Left colon (tissue), 2 donors: Measurements from ENCODE around the gene MORC2. TPM values are rescaled to one million over a fixed set of nuclear protein-coding genes. Genes with fewer than 3 reads are reported as not detected.
A peak's percentile ranks its signal among the peaks of the same experiment; 100 is the strongest.

Source experiments
- ATAC-seq: fragments of 200-7000 bp; cut with Tn5 transposase; one replicate; pipeline ENCODE4 v1.9.1; 2020; ENCODE audit warnings: mild to moderate bottlenecking, moderate library complexity
- DNase-seq, 2 donors: peaks; one replicate each; pipeline ENCODE4 v3.0.0-alpha.2; 2020
- intact Hi-C, 2 donors: fragments of 100-400 bp; cut with DNase I in 1 of 2; cut with micrococcal nuclease in 1 of 2; formaldehyde crosslinking; loops; one replicate each; pipeline versions ENCODE4 v1.11.2 to v1.14.0; 2022; cut with DNase I, micrococcal nuclease
- long read RNA-seq: library from polyadenylated mRNA; unstranded; transcript quantifications from one replicate; pipeline ENCODE4 v2.0.0, GENCODE V29; 2021
- total RNA-seq, 2 donors: library from RNA; stranded (reverse); fragmentation: NEBNext Ultra II Directional; extraction: Animal tissue kit (Norgen Biotek cat#: 25700); gene quantifications; one replicate each; pipeline ENCODE4 v1.2.1, GENCODE V29; 2021
- donor health status: DM: no; HTN: no; CAD: no.
- donor health status: DM: yes; HTN: yes; CAD: no.

Gene MORC2
- 10 to 100 TPM; 17.7 to 21.1 TPM for total RNA-seq
- long read RNA-seq, full-length matches to known transcripts = 2 of 11 reads
- long read RNA-seq, partial matches to known transcripts = 2 of 11 reads
- long read RNA-seq, other reads (novel, unspliced or antisense) = 7 of 11 reads

DNA sequence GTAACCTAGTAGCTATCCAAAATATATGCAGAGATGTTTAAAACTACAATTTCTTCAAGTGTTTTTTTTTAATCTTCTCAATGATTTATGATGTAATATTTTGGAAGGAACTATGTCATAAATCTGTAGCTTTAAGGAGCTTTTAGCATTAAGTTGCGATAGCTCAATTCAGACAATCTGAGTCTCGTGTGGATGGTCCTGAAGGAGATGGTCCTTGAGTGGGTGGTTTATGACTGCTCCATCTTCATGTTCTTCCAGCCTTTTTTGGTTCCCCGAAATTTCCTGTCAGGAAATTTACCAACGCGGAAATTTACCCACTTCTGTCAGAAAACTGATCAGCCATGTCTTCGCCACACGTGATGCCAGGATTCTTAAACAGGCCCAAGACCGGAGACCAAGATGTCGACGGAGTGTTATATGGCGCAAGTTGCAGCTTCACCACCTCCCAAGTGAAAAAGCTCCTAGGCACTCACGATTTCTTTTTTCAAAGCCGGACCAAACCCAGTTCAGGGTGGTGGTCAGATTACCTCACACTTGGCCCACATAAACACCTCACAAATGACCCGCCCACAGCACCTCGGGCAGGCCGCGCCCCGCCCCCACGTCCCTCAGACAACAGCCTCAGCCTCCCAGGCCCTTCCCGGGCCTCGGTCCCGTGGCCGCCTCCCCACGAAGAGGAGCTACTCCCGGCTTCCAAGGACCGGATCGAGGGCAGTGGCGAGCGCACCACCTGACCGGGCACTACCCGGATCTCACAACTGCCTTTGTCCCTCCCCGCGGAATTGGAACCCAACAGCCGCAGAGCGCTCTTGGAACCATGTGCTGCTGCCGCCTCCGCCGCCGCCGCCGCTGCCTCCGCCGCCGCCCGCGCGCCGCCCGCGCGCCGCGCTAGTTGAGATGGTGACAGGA is at the start of gene MORC2:
TSS of gene MORC2 (minus strand) at position 760 of the 909 bp plus-strand sequence. CDS start 885 bp downstream, outside the sequence.
- intact Hi-C loops = no loop called here
- DNase-seq (peak; percentile 68 to 79), ATAC-seq (peak; percentile 57)

DNA sequence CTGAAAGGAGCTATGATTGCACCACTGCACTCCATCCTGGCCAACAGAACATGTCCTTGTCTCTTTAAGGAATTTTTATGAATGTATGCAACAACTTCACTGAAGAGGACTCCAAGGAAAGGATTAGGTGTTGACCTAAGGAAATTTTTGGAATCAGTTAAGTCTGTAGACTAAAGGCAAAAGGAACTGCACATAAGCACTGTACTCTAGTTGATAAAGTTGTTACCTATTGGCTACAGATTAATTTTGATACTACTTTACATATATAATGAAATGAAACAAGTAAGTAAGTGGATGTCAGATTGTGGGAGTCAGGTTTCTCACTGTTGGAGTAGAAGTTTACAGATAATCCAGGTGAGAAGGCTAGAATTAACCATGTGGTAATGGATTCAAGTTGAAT is 37.0 kb upstream of the MORC2 start:
- ATAC-seq (no peak), DNase-seq (no peak)
- intact Hi-C loops = no loop called here

DNA sequence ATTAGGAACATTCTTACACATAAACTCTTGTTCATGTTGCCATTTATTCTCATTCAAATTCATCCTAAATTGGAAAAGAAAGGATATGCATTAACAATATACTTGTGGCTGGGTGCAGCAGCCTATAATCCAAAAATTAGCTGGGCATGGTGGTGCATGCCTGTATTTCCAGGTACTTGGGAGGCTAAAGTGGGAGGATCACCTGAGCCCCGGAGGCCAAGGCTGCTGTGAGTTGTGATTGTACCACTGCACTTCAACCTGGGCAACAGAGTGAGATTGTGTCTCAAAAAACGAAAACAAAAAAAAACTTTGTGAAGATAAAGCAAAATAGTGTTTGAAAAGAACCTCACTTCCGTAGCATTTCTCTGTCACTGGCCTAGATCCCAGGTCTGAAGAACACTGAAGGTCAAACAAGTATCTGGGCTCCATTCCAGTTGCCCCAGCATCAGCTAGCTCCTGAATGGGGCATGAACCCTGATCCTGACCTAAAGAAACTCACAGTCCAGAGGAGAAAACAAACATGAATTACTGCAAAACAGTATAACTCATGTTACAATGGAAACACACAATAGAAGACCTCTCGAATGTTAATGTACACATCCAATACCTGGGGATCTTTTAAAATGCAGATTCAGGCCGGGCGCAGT is 32.7 kb upstream of the MORC2 start:
- intact Hi-C loops = no loop called here
- DNase-seq (no peak), ATAC-seq (no peak)

DNA sequence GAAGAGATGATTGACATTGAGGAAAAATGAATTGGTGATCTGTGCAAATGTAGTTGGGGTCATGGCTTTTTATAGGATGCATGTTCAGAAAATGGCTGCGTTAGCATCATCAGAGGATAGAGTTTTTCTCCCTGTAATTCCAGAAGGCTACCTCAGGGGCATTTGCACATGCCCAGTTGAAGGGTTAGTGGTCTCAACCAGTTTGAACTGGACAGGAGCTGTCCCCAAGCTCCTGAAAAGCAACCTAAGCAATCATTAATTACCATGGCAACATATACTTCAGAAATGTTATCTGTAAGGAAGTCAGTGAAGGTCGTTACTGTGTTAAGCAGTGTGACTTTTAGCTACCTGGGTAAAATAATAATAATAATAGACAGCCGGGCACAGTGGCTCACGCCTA is 29.8 kb upstream of the MORC2 start:
- no peak for ATAC-seq
- intact Hi-C loops = no loop called here

DNA sequence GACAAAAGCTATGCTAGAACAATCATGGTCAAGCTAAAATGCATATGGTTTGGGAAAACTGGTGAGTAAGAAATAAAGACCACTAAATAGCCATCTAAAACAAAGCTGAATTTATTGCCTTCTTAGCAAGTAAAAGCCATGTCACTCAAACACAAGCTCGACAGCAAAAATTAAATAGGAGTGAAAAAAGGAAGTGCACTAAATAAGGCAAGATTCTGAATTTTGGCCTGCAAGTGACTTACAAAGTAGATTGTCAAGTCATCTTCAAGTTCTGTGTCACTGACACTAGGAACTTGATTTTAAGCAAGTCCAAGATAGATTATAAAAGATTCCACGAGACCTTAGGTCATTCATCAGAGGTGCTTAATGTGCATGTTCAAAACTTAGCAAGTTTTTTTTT is 27.9 kb upstream of the MORC2 start:
- intact Hi-C loops = no loop called here
- ATAC-seq = no peak
- DNase-seq = no peak

More for the DNA sequence above, 29.8 kb upstream of the MORC2 start:
- no peak for DNase-seq

DNA sequence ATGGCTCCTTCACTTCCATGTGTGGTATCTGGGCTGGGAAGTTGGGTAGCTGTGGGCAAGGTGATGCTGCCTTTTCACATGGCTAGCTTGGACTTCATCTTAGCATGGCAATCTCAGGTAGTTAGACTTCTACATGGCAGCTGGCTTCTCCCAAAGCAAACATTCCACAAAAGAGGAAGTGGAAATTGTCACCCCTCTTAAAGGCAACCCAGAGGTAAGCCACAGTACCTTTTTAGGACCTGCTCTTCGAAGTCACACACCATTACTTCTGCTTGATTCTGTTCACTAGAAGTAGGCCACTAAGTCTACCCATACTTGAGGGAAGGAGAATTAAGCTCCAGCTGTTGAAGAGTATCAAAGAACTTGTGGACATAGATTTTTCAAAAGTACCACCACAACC is 26.4 kb upstream of the MORC2 start:
- DNase-seq (no peak), ATAC-seq (no peak)
- intact Hi-C loops = no loop called here

DNA sequence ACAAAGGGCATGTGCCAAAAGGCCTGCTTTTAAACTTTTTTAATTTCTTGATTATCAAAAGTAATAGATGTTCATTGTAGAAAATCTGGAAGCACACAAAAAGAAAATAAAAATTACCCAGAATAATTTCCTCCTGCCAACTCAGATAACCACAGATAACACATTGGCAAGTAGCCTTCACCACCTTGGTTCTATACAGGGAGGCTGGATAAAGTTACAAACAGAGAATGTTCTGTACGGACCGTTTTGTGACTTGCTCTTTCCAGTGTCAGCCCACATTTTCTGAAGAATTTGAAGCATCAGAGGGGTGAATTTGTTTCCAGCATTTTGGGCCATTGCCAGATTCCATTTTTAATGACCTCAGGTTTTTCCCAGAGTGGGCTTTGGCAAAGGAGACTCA is 24.0 kb upstream of the MORC2 start:
- DNase-seq = no peak
- intact Hi-C loops = no loop called here
- no peak for ATAC-seq

DNA sequence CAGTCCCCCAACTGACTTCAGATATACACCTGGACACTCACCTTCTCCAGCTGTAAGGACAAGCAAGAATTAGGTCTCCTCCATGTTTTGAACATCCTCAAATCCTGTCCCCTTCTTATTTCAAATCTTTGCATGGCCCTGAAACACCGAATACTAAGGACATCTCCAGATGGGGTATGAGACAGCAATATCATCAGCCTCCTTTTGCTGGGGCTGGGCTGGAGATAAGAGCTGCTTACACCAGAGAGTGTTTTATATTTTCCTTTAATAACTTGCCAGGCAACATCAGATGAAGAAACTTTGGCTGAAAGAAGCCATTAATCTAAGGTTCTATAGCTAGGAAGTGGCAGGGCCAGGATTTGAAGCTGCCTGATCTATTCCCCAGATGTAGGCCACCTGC is 22.1 kb upstream of the MORC2 start:
- intact Hi-C loops = no loop called here
- no peak for ATAC-seq
- DNase-seq = no peak

DNA sequence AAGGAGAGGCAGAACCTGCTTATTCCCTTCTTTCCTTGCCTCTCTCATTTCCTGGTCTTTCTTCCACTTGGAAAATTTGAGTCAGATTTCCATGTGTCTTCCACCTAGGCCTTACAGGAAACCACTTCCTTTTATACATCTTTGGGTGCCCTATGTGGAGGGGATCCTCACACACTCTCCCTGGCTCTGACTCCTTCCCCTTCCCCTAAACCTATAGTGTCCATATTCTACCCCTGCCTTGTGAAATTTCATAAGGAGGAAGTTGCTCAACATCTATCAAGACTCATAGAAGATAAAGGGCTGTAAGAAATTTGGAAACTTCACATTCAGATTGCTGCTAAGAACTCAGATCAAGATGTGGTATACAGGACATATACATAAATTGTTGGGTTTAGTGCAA is 20.9 kb upstream of the MORC2 start:
- no peak for DNase-seq
- intact Hi-C loops = no loop called here
- no peak for ATAC-seq

DNA sequence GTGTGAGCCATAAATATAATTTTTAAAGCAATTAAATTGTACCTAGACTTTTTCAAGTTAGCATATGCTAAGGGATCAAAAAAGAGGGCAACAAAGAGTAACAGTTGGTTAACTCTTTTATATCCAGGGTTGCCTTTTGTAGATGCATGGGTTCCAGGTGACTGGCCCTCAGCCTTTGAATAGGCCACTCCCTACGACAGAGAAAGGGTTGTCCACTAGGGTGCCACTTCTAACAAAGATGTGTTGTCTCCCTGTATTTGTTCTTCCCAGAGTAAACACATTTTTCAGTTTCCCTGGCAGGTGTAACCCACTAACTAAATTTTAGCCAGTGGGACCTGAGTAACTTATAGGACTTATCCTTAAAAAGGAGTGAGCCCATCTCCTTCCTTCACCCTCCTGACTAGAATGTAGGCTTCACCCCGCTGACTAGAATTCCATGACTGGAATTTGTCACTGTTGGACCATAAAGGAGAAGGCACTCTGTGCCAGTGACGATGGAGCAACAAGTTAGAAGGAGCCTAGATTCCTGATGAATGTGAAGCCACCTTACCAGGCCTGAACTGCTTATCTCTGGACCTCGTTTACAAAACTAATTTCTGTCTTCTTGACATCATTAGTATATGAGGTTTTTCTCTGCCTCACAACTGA is 17.1 kb upstream of the MORC2 start:
- intact Hi-C loops = no loop called here
- ATAC-seq = no peak
- no peak for DNase-seq

DNA sequence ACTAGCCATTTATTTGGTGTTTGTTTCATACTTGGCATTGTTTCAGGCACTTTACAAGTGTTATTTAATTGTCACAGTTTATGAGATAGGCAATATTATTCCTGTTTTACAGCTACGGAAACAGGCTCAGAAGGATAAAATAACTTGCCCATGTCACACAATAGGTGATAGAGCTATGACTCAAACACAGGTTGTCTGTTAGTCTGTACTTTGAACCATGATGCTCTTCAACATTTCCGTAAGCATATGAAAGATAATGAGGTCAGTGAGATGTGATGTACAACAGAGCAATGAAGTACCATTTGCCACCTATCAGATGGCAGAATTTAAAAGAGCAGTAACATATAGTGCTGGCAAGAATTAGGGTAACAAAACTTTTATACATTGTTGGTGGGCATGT is 15.7 kb upstream of the MORC2 start:
- intact Hi-C loops = no loop called here
- DNase-seq (no peak), ATAC-seq (peak; percentile 97)

DNA sequence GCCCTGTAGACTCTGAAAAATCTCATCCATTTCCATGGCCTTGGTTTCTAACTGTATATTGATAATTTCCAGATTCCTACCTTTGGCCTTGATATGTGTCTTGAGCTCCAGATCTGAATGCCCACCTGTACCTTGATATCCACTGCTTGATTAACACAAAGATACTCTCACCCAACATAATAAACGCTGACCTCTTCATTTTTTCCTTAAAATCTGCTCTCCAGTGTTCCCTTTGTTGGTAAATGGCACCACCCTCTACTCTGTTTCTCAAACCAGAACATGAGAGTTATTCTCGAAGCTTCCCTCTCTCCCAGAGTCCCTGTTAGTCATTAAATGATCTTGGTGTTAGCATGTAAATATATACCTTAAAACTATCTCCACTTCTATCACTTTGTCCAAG is 13.9 kb upstream of the MORC2 start:
- no peak for ATAC-seq
- intact Hi-C loops = no loop called here
- no peak for DNase-seq

DNA sequence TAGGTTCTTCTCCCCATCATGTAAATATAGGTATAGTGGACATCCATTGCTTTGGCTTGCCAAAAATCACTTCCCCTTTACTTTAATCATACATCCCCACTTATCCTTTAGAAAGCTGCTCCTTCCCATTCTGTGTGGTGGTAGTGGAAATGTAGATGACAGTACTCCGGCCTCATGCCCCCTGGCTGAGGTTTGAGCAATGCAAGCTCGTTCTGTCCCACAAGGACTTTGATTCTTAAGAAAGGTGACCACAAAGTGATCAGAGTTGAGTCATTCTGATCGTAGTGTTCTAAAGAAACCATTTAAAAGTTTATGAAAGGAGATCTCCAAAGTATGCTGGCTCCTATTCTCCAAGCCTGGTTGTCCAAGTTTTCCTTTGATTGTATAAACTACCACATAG is 11.4 kb upstream of the MORC2 start:
- intact Hi-C loops = no loop called here
- no peak for DNase-seq
- no peak for ATAC-seq

DNA sequence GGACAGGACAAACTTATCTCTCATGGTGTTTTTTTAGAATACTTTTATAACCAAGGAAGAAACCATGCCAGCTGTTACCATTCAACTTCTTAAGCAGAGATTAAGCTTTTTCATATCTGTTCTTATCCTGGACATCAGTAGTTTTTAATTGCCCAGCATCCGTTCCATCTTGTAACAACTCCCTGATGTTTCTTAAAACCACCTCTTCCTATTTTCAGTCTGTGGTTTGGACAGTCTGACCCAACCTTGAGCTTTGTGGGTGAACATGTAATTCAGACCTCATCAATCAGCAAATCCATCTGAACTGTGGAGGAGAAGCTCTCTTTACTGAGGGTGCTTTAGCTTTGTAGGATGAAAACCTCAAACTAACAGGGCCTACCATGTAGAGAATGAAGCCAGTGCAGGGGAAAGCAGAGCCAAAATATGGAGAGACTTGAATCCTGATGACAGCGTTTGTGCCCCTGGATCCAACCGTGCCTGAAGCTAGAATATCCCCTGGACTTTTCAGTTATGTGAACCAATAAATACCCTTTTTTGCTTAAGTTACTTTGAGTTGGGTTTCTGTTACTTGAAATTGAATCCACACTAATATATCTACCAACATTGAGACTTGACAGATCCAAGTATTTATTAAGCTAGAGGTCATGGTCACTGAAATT is 9.9 kb upstream of the MORC2 start:
- no peak for DNase-seq
- no peak for ATAC-seq
- intact Hi-C loops = no loop called here

DNA sequence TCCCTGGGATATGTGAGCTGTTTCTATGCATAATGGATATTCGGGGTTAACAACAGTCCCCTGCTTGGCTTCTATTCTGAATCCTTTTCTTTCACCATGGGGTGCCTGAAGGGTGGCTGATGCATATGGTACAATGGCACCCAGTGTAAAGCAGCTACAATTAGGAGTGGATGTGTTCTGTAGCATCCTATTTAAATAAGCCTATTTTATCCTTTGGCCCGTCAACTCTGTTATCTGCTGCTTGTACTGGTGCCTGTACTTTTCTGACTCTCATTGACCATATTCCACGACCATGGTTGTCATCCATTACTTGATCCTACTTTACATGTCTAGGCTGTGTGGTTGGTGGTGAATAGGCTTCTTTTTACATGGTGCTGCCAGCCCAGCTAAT is 1.8 kb upstream of the MORC2 start:
- intact Hi-C loops = no loop called here
- ATAC-seq (no peak), DNase-seq (no peak)

DNA sequence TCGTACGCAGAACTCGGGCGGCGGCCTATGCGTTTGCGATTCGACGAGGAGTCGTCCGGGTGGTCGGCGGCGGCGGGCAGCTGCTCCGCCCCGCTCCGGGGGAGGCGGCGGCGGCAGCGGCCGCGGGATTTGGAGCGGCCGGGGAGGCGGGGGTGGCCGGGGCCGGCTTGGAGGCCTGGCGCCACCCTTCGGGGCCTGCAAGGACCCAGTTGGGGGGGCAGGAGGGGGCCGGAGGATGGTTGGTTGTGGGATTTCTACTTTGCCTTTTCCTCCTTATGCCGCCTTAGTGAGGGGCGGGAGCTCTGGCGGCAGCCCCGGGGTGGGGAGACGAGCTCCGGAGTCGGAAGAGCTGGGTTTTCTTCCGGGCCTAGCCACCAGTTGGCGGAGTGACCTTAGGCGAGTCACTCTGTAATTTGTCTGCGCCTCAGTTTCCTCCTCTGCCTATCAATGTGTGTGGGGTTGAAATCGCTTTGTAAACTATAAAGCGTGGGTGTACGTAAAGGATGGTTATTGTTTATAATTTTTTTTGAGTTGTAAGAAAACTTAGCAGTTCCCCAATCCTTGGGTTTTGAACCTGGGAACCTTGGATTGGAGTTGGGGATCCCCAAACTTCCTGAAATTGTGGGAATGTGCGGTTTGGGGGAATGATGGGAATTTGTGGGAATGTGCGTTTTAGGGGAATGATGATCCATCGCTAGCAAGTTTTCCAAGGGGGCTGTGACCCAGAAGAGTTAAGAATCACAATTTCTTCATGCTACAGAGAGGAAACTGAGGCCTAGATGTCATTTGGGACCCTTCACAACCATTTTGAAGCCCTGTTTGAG is 1.2 kb upstream of the MORC2 start:
- intact Hi-C loops = no loop called here
- DNase-seq = peak; percentile 42 to 56
- ATAC-seq = peak; percentile 41

DNA sequence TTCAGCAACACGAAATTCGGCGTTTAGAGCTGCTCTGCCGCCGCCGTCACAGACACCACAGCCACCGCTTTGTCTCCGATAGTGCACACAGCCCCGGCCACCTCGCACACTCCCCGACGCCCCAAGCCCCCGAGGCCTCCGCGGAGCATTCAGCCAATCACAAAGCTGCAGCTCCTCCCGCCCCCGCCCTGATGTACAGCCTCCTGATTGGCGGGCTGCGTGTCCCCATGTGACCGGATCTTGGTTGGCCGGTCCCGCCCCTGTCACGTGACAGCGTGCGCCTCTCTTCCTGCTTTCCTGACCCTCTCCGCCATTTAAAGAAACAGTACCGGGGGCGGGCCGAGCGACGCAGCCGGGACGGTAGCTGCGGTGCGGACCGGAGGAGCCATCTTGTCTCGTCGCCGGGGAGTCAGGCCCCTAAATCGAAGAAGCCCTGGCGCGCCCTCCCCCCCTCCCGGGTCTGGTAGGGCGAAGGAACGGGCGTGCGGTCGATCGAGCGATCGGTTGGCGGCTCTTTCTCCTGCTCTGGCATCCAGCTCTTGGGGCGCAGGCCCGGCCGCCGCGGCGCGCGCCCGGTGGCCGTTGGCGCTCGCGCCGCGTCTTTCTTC is 454 bp upstream of the MORC2 start, which contains the start of gene TUG1:
TSS of gene TUG1 (plus strand) at position 342 of the 608 bp plus-strand sequence.
- DNase-seq (peak; percentile 99), ATAC-seq (peak; percentile 94)
- intact Hi-C loops = no loop called here

DNA sequence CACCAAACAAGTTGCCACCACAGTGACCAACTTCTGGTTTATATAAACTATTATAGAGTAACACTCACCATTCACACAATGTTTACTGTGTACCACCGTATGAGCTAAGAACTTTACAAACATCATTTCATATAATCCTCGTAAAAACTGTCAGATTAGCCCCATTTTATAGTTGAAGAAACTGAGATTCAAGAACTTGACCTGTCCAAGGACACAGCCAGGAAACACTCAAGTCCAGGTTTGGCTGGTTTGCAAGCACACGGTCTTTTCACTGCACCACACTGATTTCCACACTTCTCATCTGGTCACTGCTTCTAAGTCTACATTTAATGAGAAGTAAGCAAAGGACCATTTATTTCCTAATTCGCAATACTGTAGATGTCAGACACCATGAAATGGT is 3.7 kb downstream of the MORC2 start:
- intact Hi-C loops = no loop called here
- no peak for DNase-seq
- no peak for ATAC-seq
